SK-N-SH (cell line): ENCODE results near the gene CEP57L1. TPM values are rescaled to one million over a fixed set of nuclear protein-coding genes. Genes with fewer than 3 reads are reported as not detected.

Experiments
- CTCF ChIA-PET: fragments of 300-600, 350-600 bp; formaldehyde crosslinking; extraction: SDS; loops from one replicate; lab custom pipeline; 2021; lab: Yijun Ruan, JAX
- POLR2A ChIA-PET: fragments of 350-600 bp; sonication (Branson Sonifier 250); formaldehyde crosslinking; extraction: SDS; loops from one replicate; lab custom pipeline; 2020; ENCODE audit warnings: antibody characterized with exemption, inconsistent platforms; lab: Yijun Ruan, JAX
- DNase-seq: peaks from one replicate; pipeline ENCODE4 v3.0.0; 2012
- H2AFZ ChIP-seq: fragments of 200-600 bp; sonication (generic); 2 replicates; pipeline ENCODE4 v1.8.1; 2016; ENCODE audit warnings: antibody characterized with exemption, mild to moderate bottlenecking, low read depth
- H3F3A ChIP-seq: fragments of 200-600 bp; sonication (generic); replicated peaks from 2 replicates; pipeline ENCODE3; 2016; ENCODE audit warnings: antibody characterized with exemption, mild to moderate bottlenecking; ENCODE audit not compliant: insufficient read depth
- H3K27ac ChIP-seq, 2 experiments: fragments of 200-500 bp in 1 of 2; fragments of 200-600 bp in 1 of 2; sonication (Bioruptor generic) in 1 of 2; sonication (generic), shearing (Covaris generic) in 1 of 2; 2 replicates each; pipeline versions ENCODE4 v1.5.1 to v1.6.1; 2014 to 2016; ENCODE audit warnings: low read depth in 2 of 2, inconsistent platforms in 1 of 2, low read length in 1 of 2, mild to moderate bottlenecking in 1 of 2, mixed read lengths in 1 of 2
- H3K27me3 ChIP-seq: fragments of 200-600 bp; sonication (generic), shearing (Covaris generic); 2 replicates; pipeline ENCODE4 v1.6.1; 2016; ENCODE audit warnings: mixed run types; ENCODE audit not compliant: insufficient read depth
- H3K36me3 ChIP-seq, 2 experiments: fragments of 200-500 bp in 1 of 2; fragments of 200-600 bp in 1 of 2; sonication (Bioruptor generic) in 1 of 2; sonication (generic) in 1 of 2; replicated peaks in 1 of 2; 2 replicates each; pipeline versions ENCODE3 to v1.5.1; 2014 to 2016; ENCODE audit warnings: low read length in 1 of 2, mild to moderate bottlenecking in 1 of 2; ENCODE audit not compliant: insufficient read depth in 2 of 2, control insufficient read depth in 1 of 2
- H3K4me1 ChIP-seq, 2 experiments: fragments of 200-500 bp in 1 of 2; fragments of 200-600 bp in 1 of 2; sonication (Bioruptor generic) in 1 of 2; sonication (generic), shearing (Covaris generic) in 1 of 2; 2 replicates each; pipeline versions ENCODE4 v1.5.1 to v1.6.1; 2014 to 2016; ENCODE audit warnings: low read depth in 1 of 2, low read length in 1 of 2, mixed run types in 1 of 2; ENCODE audit not compliant: insufficient read depth in 2 of 2, control insufficient read depth in 1 of 2
- H3K4me2 ChIP-seq: fragments of 200-600 bp; sonication (generic), shearing (Covaris generic); 2 replicates; pipeline ENCODE4 v1.6.1; 2017; ENCODE audit warnings: mixed run types
- H3K4me3 ChIP-seq, 2 experiments: fragments of 200-500 bp in 1 of 2; fragments of 200-600 bp in 1 of 2; sonication (Bioruptor generic) in 1 of 2; sonication (generic), shearing (Covaris generic) in 1 of 2; 2 replicates each; pipeline versions ENCODE4 v1.5.1 to v1.8.1; 2014 to 2016; ENCODE audit warnings: low read depth in 2 of 2, inconsistent platforms in 1 of 2, low read length in 1 of 2, mild to moderate bottlenecking in 1 of 2, mixed read lengths in 1 of 2, moderate library complexity in 1 of 2
- H3K79me2 ChIP-seq: fragments of 200-600 bp; sonication (generic); 2 replicates; pipeline ENCODE4 v1.8.1; 2017; ENCODE audit warnings: mild to moderate bottlenecking; ENCODE audit not compliant: insufficient read depth
- H3K9ac ChIP-seq: fragments of 200-600 bp; sonication (generic); 2 replicates; pipeline ENCODE4 v1.6.1; 2017; ENCODE audit warnings: mixed run types
- H3K9me2 ChIP-seq: fragments of 200-600 bp; sonication (generic); 2 replicates; pipeline ENCODE4 v1.6.1; 2017; ENCODE audit warnings: mixed run types
- H3K9me3 ChIP-seq: fragments of 200-600 bp; sonication (generic); 2 replicates; pipeline ENCODE4 v1.6.1; 2017; ENCODE audit warnings: mixed run types, mild to moderate bottlenecking, moderate library complexity
- H4K20me1 ChIP-seq: fragments of 200-600 bp; sonication (generic); 2 replicates; pipeline ENCODE4 v1.6.1; 2017; ENCODE audit warnings: mild to moderate bottlenecking, mixed run types; ENCODE audit not compliant: insufficient read depth
- CHD2 ChIP-seq: fragments of 150-350 bp; IDR thresholded peaks from 2 replicates; pipeline ENCODE4 v1.6.1; 2018; ENCODE audit warnings: low read length; ENCODE audit not compliant: partially characterized antibody
- CTCF ChIP-seq: fragments of 200-600 bp; sonication (generic); IDR thresholded peaks from 2 replicates; pipeline ENCODE4 v1.6.1; 2017; ENCODE audit warnings: antibody characterized with exemption, mild to moderate bottlenecking, moderate library complexity
- ELF1 ChIP-seq: IDR thresholded peaks from 2 replicates; pipeline ENCODE4 v1.4.0; 2012
- EP300 ChIP-seq, 2 experiments: IDR thresholded peaks; 2 replicates each; pipeline versions ENCODE4 v1.4.0 to v1.6.1; 2012; ENCODE audit warnings: borderline replicate concordance in 1 of 2, low read depth in 1 of 2, low read length in 1 of 2
- EZH2phosphoT487 ChIP-seq: fragments of 200-600 bp; sonication (generic); IDR thresholded peaks from 2 replicates; pipeline ENCODE4 v1.6.1; 2017; ENCODE audit warnings: low read depth, mixed run types, mild to moderate bottlenecking, antibody characterized with exemption, moderate library complexity, borderline replicate concordance
- FOSL2 ChIP-seq: IDR thresholded peaks from 2 replicates; pipeline ENCODE4 v1.4.0; 2012; ENCODE audit warnings: low read depth, mild to moderate bottlenecking, moderate library complexity, borderline replicate concordance
- GABPA ChIP-seq: IDR thresholded peaks from 2 replicates; pipeline ENCODE4 v1.4.0; 2012; ENCODE audit warnings: low read depth, mild to moderate bottlenecking
- GATA2 ChIP-seq: sonication (generic); formaldehyde crosslinking; IDR thresholded peaks from 2 replicates; pipeline ENCODE4 v1.5.0; 2020; ENCODE audit warnings: mild to moderate bottlenecking, missing genetic modification reagents
- JUND ChIP-seq: IDR thresholded peaks from 2 replicates; pipeline ENCODE4 v1.4.0; 2012
- MEF2A ChIP-seq: IDR thresholded peaks from 2 replicates; pipeline ENCODE4 v1.4.0; 2012; ENCODE audit warnings: low read depth, borderline replicate concordance
- MXI1 ChIP-seq: IDR thresholded peaks from 2 replicates; pipeline ENCODE4 v1.6.1; 2012; ENCODE audit warnings: mild to moderate bottlenecking, low read depth, low read length, improper control_type of control experiment
- NRF1 ChIP-seq: IDR thresholded peaks from 2 replicates; pipeline ENCODE4 v1.6.1; 2012; ENCODE audit warnings: low read depth, mild to moderate bottlenecking, low read length
- POLR2AphosphoS5 ChIP-seq: IDR thresholded peaks from 2 replicates; pipeline ENCODE4 v1.6.1; 2012; ENCODE audit warnings: low read depth, low read length
- RAD21 ChIP-seq: IDR thresholded peaks from 2 replicates; pipeline ENCODE4 v1.6.1; 2012; ENCODE audit warnings: mild to moderate bottlenecking, low read length
- REST ChIP-seq: IDR thresholded peaks from 2 replicates; pipeline ENCODE4 v1.6.1; 2012; ENCODE audit warnings: mild to moderate bottlenecking, low read depth, low read length, moderate library complexity
- SIN3A ChIP-seq: IDR thresholded peaks from 2 replicates; pipeline ENCODE4 v1.6.1; 2012; ENCODE audit warnings: low read depth, mild to moderate bottlenecking, low read length, moderate library complexity, borderline replicate concordance
- SMC3 ChIP-seq: IDR thresholded peaks from 2 replicates; pipeline ENCODE4 v1.6.1; 2012; ENCODE audit warnings: low read depth, low read length, improper control_type of control experiment
- YY1 ChIP-seq: IDR thresholded peaks from 2 replicates; pipeline ENCODE4 v1.4.0; 2012; ENCODE audit warnings: low read depth, mild to moderate bottlenecking
- WGBS: methylation state at CpG from one replicate; pipeline ENCODE4 v1.1.6; 2017; ENCODE audit warnings: low lambda C conversion rate; 5-methylcytosine and 5-hydroxymethylcytosine counted together
- polyA plus RNA-seq, 3 experiments: library from polyadenylated mRNA; depleted of rRNA; stranded (reverse); fragments of >200 nt; gene quantifications; 2 replicates each; pipeline ENCODE4 v1.2.3, GENCODE V29; 2012
- TF ChIP-seq, protein P1 (sequence below): IDR thresholded peaks from 2 replicates; pipeline ENCODE4 v1.4.0; 2012; ENCODE audit warnings: low read depth, borderline replicate concordance

The CEP57L1 gene
- polyA plus RNA-seq, 1 of the 3 experiments (the other 2 are of a cell fraction), result 7.3 TPM

- POLR2A ChIA-PET, result interaction anchor here (0.6 kb wide), 1 partner anchor 290 kb away, joined by 3 read pairs; no protein-coding TSS in a partner anchor
- DNase-seq, result no peak
- H3K79me2 ChIP-seq, result peaks cover 57% of the 10 kb centered on the region
- peaks cover 3% of the 10 kb centered on the region for H3F3A ChIP-seq
- CTCF ChIA-PET, result interaction anchor here (1.2 to 1.7 kb wide), 3 partner anchors 16 to 294 kb away, joined by 4 to 6 read pairs (median 4); no protein-coding TSS in a partner anchor
- peaks cover 5 to 25% of the 10 kb centered on the region in 2 experiments; a peak in 2 of 4 replicates for H3K4me1 ChIP-seq
- H2AFZ ChIP-seq, result no peak overlapping the region
- H3K4me3 ChIP-seq, result no peak overlapping the region
- H3K27ac ChIP-seq, result peak overlapping the region in 1 of 2 experiments; percentile 85; a peak in 2 of 4 replicates
- no peak overlapping the region for H3K9ac ChIP-seq
- H3K4me2 ChIP-seq, result no peak overlapping the region
- H3K9me3 ChIP-seq, result no peaks in the 10 kb centered on the region
- no peak for TF ChIP-seq EZH2phosphoT487
- no peak for TF ChIP-seq GABPA
- TF ChIP-seq EP300 (IDR thresholded peaks at IDR 0.05; ENCODE audit: borderline replicate concordance in 1 of 2, low read depth in 1 of 2, low read length in 1 of 2), result 0 out of 4 replicates have a peak, but pooled peaks of 1 of the 2 experiments have one; percentile 35
- TF ChIP-seq GATA2, result peak; percentile 41
- TF ChIP-seq YY1, result no peak
- no peak for TF ChIP-seq SMC3
- peak; percentile 42 for TF ChIP-seq CHD2
- no peak for TF ChIP-seq JUND
- TF ChIP-seq MEF2A, result no peak
- no peaks in the 10 kb centered on the region for H3K27me3 ChIP-seq
- H3K9me2 ChIP-seq, result no peaks in the 10 kb centered on the region
- WGBS, result 68% methylated on average over 1 of the region's 1 CpG
- H3K36me3 ChIP-seq, result peaks cover 0 to 4% of the 10 kb centered on the region in 2 experiments
- peaks cover 14% of the 10 kb centered on the region; the same call in 1 of the 2 replicates for H4K20me1 ChIP-seq
Observed at GRCh38 chr6:109088995-109089394, 6.3 kb upstream of the CEP57L1 start.

DNA sequence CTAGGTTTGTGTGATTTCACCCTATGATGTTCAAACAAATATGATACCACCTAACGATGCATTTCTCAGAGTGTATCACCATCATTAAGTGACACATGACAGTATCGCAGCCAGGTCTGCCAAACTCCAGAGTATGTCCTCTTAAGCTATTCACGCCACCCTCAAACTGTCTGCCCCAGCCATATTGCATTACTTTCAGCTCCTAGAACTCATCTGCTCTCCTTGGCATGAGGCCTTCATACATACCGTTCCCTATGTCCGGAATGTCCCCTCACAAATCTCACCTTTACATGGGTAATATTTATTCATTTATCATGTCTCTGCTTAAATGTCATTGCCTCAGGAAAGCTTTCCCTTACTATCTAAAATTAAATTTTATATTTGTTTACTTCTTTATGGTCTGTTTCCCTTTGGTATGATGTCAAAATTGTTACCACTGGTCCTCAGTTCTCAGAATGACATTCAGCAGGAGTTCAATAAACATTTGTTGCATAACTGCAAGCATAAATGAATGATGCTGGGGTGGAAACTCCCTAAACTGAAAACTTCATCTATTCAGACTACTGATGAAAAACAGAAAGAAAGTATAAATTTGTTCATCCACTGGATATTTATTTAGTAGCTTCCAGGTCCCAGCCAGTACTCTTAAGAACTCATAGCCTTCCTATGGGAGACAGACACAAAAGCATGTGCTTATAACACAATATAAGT is 3.8 kb upstream of the CEP57L1 start:
- Histone ChIP-seq H4K20me1 (peaks cover 14% of the 10 kb centered on the region; the same call in 1 of the 2 replicates), H3K27me3 (no peaks in the 10 kb centered on the region), H3K4me2 (peak overlapping the region; percentile 82), H3K9ac (no peak overlapping the region), H3K36me3 (peaks cover 0 to 4% of the 10 kb centered on the region in 2 experiments), H3K9me3 (no peaks in the 10 kb centered on the region), H3K27ac (no peak overlapping the region), H3K4me1 (peaks cover 5 to 29% of the 10 kb centered on the region in 2 experiments; a peak in 2 of 4 replicates), H3K79me2 (peaks cover 56% of the 10 kb centered on the region), H3K4me3 (peak overlapping the region in 1 of 2 experiments; percentile 96; a peak in 2 of 4 replicates), H2AFZ (no peak overlapping the region), H3F3A (peaks cover 5% of the 10 kb centered on the region), H3K9me2 (no peaks in the 10 kb centered on the region)
- no peak for DNase-seq
- ChIA-PET CTCF (interaction anchor here (0.8 to 2.0 kb wide), 2 partner anchors 18 to 279 kb away, joined by 3 to 10 read pairs; no protein-coding TSS in a partner anchor), POLR2A (no interaction called here)
- 94% methylated on average over 5 of the region's 5 CpGs for WGBS
- TF ChIP-seq CTCF (no peak), MXI1 (no peak), GATA2 (no peak), ELF1 (no peak), NRF1 (no peak), EZH2phosphoT487 (no peak), REST (no peak), FOSL2 (no peak), MEF2A (no peak), POLR2AphosphoS5 (no peak), RAD21 (no peak), SIN3A (no peak)
- TF ChIP-seq, protein P1, sequence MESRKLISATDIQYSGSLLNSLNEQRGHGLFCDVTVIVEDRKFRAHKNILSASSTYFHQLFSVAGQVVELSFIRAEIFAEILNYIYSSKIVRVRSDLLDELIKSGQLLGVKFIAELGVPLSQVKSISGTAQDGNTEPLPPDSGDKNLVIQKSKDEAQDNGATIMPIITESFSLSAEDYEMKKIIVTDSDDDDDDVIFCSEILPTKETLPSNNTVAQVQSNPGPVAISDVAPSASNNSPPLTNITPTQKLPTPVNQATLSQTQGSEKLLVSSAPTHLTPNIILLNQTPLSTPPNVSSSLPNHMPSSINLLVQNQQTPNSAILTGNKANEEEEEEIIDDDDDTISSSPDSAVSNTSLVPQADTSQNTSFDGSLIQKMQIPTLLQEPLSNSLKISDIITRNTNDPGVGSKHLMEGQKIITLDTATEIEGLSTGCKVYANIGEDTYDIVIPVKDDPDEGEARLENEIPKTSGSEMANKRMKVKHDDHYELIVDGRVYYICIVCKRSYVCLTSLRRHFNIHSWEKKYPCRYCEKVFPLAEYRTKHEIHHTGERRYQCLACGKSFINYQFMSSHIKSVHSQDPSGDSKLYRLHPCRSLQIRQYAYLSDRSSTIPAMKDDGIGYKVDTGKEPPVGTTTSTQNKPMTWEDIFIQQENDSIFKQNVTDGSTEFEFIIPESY, result no peak
